ENCODE data around the gene LDLRAD3. TPM values are rescaled to one million over a fixed set of nuclear protein-coding genes. Genes with fewer than 3 reads are reported as not detected.

The LDLRAD3 gene
- polyA plus RNA-seq, 3 donors: 7.3 to 14.1 (median 10.4) TPM

DNA sequence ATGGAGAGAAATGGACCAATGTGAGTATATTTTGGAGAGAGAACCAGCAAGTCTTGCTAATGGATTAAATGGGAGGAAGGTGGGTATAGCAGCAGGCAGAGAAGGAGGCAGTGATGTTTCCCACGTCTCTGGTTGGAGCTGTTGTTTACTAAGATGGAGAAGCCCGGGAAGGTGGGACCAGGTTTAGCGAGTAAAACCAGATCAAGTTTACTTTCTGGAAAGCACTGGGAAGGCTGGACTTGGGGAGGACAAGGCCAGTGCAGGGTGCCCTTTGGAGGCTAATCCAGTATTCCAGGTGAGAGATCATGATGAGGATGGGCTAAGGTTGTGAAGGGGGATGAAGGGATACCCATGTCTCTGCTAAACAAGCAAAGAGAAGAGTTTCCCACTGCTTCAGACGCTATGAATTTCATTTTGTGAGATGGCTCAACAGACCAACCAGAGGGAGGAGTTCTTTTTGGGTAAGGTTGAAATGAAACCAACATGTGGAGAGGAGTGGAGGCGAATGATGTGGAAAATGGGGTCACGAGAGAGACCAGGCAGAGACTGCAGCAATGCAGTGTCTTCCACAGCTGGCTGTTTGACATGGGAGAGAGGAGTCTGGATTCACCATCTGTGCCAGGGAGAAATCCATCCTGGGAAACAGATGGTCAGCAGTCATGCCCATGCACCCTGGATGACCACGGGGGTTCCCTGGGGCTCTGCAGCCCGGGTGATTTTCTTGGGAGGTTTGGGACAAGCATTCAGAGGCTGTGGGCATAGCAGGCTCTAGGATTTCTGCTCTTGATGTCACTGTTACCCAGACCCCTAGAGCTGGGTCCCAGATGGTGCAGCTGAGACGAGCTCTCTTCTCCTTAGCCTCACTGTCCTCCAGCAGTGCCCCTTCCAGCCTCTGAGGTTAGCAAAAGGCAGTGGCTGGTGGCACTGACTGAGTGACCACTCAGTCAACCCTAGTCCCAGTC lies 320.4 kb downstream of the LDLRAD3 start:
- H3K9ac ChIP-seq (ENCODE audit: insufficient read depth, low read length, poor library complexity, severe bottlenecking): no peak overlapping the region
- no peak overlapping the region for H3K27ac ChIP-seq (ENCODE audit: low read depth in 1 of 2, low read length in 2 of 2)
- 76% methylated on average over 9 of the region's 9 CpGs for WGBS (ENCODE audit: insufficient coverage)
- no peaks in the 10 kb centered on the region for H3K27me3 ChIP-seq (ENCODE audit: control insufficient read depth in 2 of 2, insufficient read depth in 2 of 2, low read length in 2 of 2)
- H3K9me3 ChIP-seq (replicated peaks in 1 of 2; ENCODE audit: control insufficient read depth in 1 of 2, insufficient read depth in 1 of 2, low read length in 2 of 2): no peaks in the 10 kb centered on the region
- no peak for DNase-seq
- H3K27me3 Mint-ChIP-seq (ENCODE audit: low read depth in 3 of 3): peaks cover 9 to 11% (median 10%) of the 10 kb centered on the region in 3 donors
- no peaks in the 10 kb centered on the region for H4K20me1 ChIP-seq (ENCODE audit: insufficient read depth, low read length)
- H3K4me3 Mint-ChIP-seq: no peak overlapping the region
- H3K4me1 ChIP-seq (ENCODE audit: control insufficient read depth in 1 of 2, insufficient read depth in 2 of 2, low read length in 2 of 2): no peaks in the 10 kb centered on the region
- H3K4me3 ChIP-seq (replicated peaks in 1 of 3; ENCODE audit: low read depth in 2 of 3, low read length in 3 of 3): no peak overlapping the region
- H3K27ac Mint-ChIP-seq: no peak overlapping the region
- peaks cover 4% of the 10 kb centered on the region for H3K4me1 Mint-ChIP-seq
- no peak overlapping the region for H3K4me2 ChIP-seq (replicated peaks; ENCODE audit: extremely low read depth, low read length, poor library complexity, severe bottlenecking)
- no peaks in the 10 kb centered on the region for H3K79me2 ChIP-seq (ENCODE audit: insufficient read depth, low read length)
- H3K9me3 Mint-ChIP-seq: no peaks in the 10 kb centered on the region
- no peaks in the 10 kb centered on the region for H3K36me3 Mint-ChIP-seq
- no peak overlapping the region for H2AFZ ChIP-seq (ENCODE audit: insufficient read depth, low read depth, low read length, poor library complexity, severe bottlenecking)
- intact Hi-C loops (cut with micrococcal nuclease): no loop called here
- no peaks in the 10 kb centered on the region for H3K36me3 ChIP-seq (replicated peaks in 1 of 2; ENCODE audit: control insufficient read depth in 1 of 2, insufficient read depth in 2 of 2, low read length in 2 of 2)
- TF ChIP-seq, protein P1, sequence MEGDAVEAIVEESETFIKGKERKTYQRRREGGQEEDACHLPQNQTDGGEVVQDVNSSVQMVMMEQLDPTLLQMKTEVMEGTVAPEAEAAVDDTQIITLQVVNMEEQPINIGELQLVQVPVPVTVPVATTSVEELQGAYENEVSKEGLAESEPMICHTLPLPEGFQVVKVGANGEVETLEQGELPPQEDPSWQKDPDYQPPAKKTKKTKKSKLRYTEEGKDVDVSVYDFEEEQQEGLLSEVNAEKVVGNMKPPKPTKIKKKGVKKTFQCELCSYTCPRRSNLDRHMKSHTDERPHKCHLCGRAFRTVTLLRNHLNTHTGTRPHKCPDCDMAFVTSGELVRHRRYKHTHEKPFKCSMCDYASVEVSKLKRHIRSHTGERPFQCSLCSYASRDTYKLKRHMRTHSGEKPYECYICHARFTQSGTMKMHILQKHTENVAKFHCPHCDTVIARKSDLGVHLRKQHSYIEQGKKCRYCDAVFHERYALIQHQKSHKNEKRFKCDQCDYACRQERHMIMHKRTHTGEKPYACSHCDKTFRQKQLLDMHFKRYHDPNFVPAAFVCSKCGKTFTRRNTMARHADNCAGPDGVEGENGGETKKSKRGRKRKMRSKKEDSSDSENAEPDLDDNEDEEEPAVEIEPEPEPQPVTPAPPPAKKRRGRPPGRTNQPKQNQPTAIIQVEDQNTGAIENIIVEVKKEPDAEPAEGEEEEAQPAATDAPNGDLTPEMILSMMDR (IDR thresholded peaks at IDR 0.05): no peak

DNA sequence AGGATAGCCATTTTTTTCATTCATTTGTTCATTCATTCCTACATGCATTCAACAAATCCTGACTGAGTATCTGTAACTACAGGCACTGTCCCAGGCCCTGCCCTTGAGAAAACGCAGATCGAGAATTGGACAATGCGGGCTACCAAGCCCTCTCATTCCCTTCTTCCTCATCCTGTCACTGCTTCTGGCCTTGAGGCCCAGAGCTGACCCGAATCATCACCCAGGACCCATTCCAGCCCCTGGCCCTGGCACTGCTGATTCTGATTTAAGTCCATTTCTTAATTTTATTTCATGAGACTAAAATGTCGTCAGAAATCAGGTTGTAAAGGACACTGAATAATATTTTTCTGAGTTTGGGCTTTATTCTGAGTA lies 321.1 kb downstream of the LDLRAD3 start:
- 97% methylated on average over 3 of the region's 5 CpGs for WGBS (ENCODE audit: insufficient coverage)
- intact Hi-C loops (cut with micrococcal nuclease): loop anchor here (5.0 kb wide), 2 partner anchors 223 to 648 kb away; partner anchors contain the start of gene FJX1 (in 1 of the 2)
- H3K4me3 ChIP-seq (replicated peaks in 1 of 3; ENCODE audit: low read depth in 2 of 3, low read length in 3 of 3): no peak overlapping the region
- Mint-ChIP-seq H3K36me3 (peaks cover 4 to 6% of the 10 kb centered on the region in 2 donors), H3K27me3 (ENCODE audit: low read depth in 3 of 3) (peaks cover 5 to 10% (median 9%) of the 10 kb centered on the region in 3 donors), H3K4me1 (peaks cover 4% of the 10 kb centered on the region), H3K27ac (no peak overlapping the region), H3K4me3 (no peak overlapping the region), H3K9me3 (no peaks in the 10 kb centered on the region)
- no peaks in the 10 kb centered on the region for H3K4me1 ChIP-seq (ENCODE audit: control insufficient read depth in 1 of 2, insufficient read depth in 2 of 2, low read length in 2 of 2)
- no peak overlapping the region for H3K9ac ChIP-seq (ENCODE audit: insufficient read depth, low read length, poor library complexity, severe bottlenecking)
- no peaks in the 10 kb centered on the region for H4K20me1 ChIP-seq (ENCODE audit: insufficient read depth, low read length)
- TF ChIP-seq, protein P1 (IDR thresholded peaks at IDR 0.05): no peak
- DNase-seq: no peak
- H3K27me3 ChIP-seq (ENCODE audit: control insufficient read depth in 2 of 2, insufficient read depth in 2 of 2, low read length in 2 of 2): no peaks in the 10 kb centered on the region
- H3K27ac ChIP-seq (ENCODE audit: low read depth in 1 of 2, low read length in 2 of 2): no peak overlapping the region
- no peak overlapping the region for H2AFZ ChIP-seq (ENCODE audit: insufficient read depth, low read depth, low read length, poor library complexity, severe bottlenecking)
- peaks cover 0 to 5% of the 10 kb centered on the region in 2 donors for H3K36me3 ChIP-seq (replicated peaks in 1 of 2; ENCODE audit: control insufficient read depth in 1 of 2, insufficient read depth in 2 of 2, low read length in 2 of 2)
- H3K9me3 ChIP-seq (replicated peaks in 1 of 2; ENCODE audit: control insufficient read depth in 1 of 2, insufficient read depth in 1 of 2, low read length in 2 of 2): no peaks in the 10 kb centered on the region
- no peaks in the 10 kb centered on the region for H3K79me2 ChIP-seq (ENCODE audit: insufficient read depth, low read length)
- no peak overlapping the region for H3K4me2 ChIP-seq (replicated peaks; ENCODE audit: extremely low read depth, low read length, poor library complexity, severe bottlenecking)
